Left cardiac atrium (tissue), 4 donors: Measurements from ENCODE around the gene KIAA1958. TPM values are rescaled to one million over a fixed set of nuclear protein-coding genes. Genes with fewer than 3 reads are reported as not detected.

ENCODE experiments used
- ATAC-seq, 2 donors: fragments of 200-7000 bp; cut with Tn5 transposase; one replicate each; pipeline ENCODE4 v1.9.1; 2020; ENCODE audit warnings: mild to moderate bottlenecking in 2 of 2, moderate library complexity in 2 of 2
- DNase-seq: peaks from one replicate; pipeline ENCODE4 v3.0.0-alpha.2; 2020
- intact Hi-C, 2 donors: fragments of 100-400 bp; cut with DNase I; formaldehyde crosslinking; loops; one replicate each; pipeline versions ENCODE4 v1.14.1 to v1.15.1; 2022 to 2023
- total RNA-seq, 2 donors: library from RNA; stranded (reverse); fragmentation: NEBNext Ultra II Directional; extraction: Animal tissue kit (Norgen Biotek cat#: 25700); gene quantifications; one replicate each; pipeline ENCODE4 v1.2.1, GENCODE V29; 2021
- donor health status: DM: no; HTN: yes; CAD: no.
- donor health status: DM: no; HTN: yes; CAD: no; lungs with severe emphysema.
- donor health status: DM: yes; HTN: yes; CAD: no.
- donor health status: Dilated cardiomyopathy.

Gene KIAA1958
- total RNA-seq, 2 donors from 2014 or later: 3.3 to 3.6 TPM

- DNase-seq (no peak), ATAC-seq (no peak)
- intact Hi-C loops: no loop called here
Measured at GRCh38 chr9:112520069-112520468, 33.4 kb downstream of the KIAA1958 start.

GRCh38 chr9:112520656-112521055, 34.0 kb downstream of the KIAA1958 start:
- intact Hi-C loops: no loop called here
- ATAC-seq: no peak
- no peak for DNase-seq

GRCh38 chr9:112526973-112527372, 40.3 kb downstream of the KIAA1958 start:
- ATAC-seq: no peak
- intact Hi-C loops: no loop called here
- no peak for DNase-seq

GRCh38 chr9:112527959-112528358, 41.3 kb downstream of the KIAA1958 start:
- intact Hi-C loops: no loop called here
- DNase-seq (no peak), ATAC-seq (no peak)

- ATAC-seq: no peak
- intact Hi-C loops: no loop called here
Measured at GRCh38 chr9:112529316-112529715, 42.7 kb downstream of the KIAA1958 start.

GRCh38 chr9:112530751-112531205, 44.2 kb downstream of the KIAA1958 start:
- no peak for DNase-seq

More at GRCh38 chr9:112529316-112529715, 42.7 kb downstream of the KIAA1958 start:
- DNase-seq: no peak

GRCh38 chr9:112531666-112532282, 45.1 kb downstream of the KIAA1958 start:
- ATAC-seq (peak in 1 of 2 donors; percentile 38), DNase-seq (no peak)
- intact Hi-C loops: no loop called here

More at GRCh38 chr9:112530751-112531205, 44.2 kb downstream of the KIAA1958 start:
- ATAC-seq: no peak
- intact Hi-C loops: no loop called here

GRCh38 chr9:112532427-112532826, 45.8 kb downstream of the KIAA1958 start:
- intact Hi-C loops: no loop called here
- DNase-seq: peak; percentile 54
- ATAC-seq: peak; percentile 73 to 78

- intact Hi-C loops: no loop called here
Measured at GRCh38 chr9:112533660-112534059, 47.0 kb downstream of the KIAA1958 start.

GRCh38 chr9:112535301-112535700, 48.7 kb downstream of the KIAA1958 start:
- ATAC-seq: no peak
- DNase-seq: no peak
- intact Hi-C loops: no loop called here

More at GRCh38 chr9:112533660-112534059, 47.0 kb downstream of the KIAA1958 start:
- DNase-seq (no peak), ATAC-seq (no peak)

- intact Hi-C loops: no loop called here
- no peak for ATAC-seq
Measured at GRCh38 chr9:112535811-112536210, 49.2 kb downstream of the KIAA1958 start.

GRCh38 chr9:112537561-112537960, 50.9 kb downstream of the KIAA1958 start:
- no peak for ATAC-seq
- DNase-seq: no peak
- intact Hi-C loops: no loop called here

More at GRCh38 chr9:112535811-112536210, 49.2 kb downstream of the KIAA1958 start:
- no peak for DNase-seq

GRCh38 chr9:112540800-112541199, 54.2 kb downstream of the KIAA1958 start:
- DNase-seq (no peak), ATAC-seq (no peak)
- intact Hi-C loops: no loop called here

- intact Hi-C loops: no loop called here
- DNase-seq: no peak
- no peak for ATAC-seq
Measured at GRCh38 chr9:112541685-112542084, 55.1 kb downstream of the KIAA1958 start.

- no peak for ATAC-seq
- DNase-seq: no peak
- intact Hi-C loops: no loop called here
Measured at GRCh38 chr9:112542593-112543292, 56.1 kb downstream of the KIAA1958 start.

GRCh38 chr9:112544477-112544876, 57.9 kb downstream of the KIAA1958 start:
- intact Hi-C loops: no loop called here
- DNase-seq (no peak), ATAC-seq (no peak)

- DNase-seq: no peak
- no peak for ATAC-seq
- intact Hi-C loops: no loop called here
Measured at GRCh38 chr9:112545237-112545636, 58.6 kb downstream of the KIAA1958 start.

- DNase-seq (no peak), ATAC-seq (no peak)
- intact Hi-C loops: no loop called here
Measured at GRCh38 chr9:112546149-112547012, 59.8 kb downstream of the KIAA1958 start.

GRCh38 chr9:112548051-112548440, 61.4 kb downstream of the KIAA1958 start:
- intact Hi-C loops: no loop called here

More at GRCh38 chr9:112548051-112548440, 61.4 kb downstream of the KIAA1958 start:
- ATAC-seq (no peak), DNase-seq (no peak)
